Stimulated activated CD8-positive, alpha-beta memory T cell treated with anti-CD3 and anti-CD28 coated beads, Interleukin-4, amount 100 ng/mL, for 4 hours (primary cell): ENCODE data around the gene ZNF562.

Experiments used
- DNase-seq, 2 donors: peaks; one replicate each; pipeline ENCODE4 v3.0.0-alpha.2; 2020; ENCODE audit warnings: low read depth in 2 of 2, low spot score in 1 of 2

The ZNF562 gene

GRCh38 chr19:9645472-9645871, 29.4 kb downstream of the ZNF562 start:
- DNase-seq = no peak

- DNase-seq = no peak
Observed at GRCh38 chr19:9644472-9644871, 30.4 kb downstream of the ZNF562 start.

- no peak for DNase-seq
Observed at GRCh38 chr19:9641810-9642209, 33.1 kb downstream of the ZNF562 start.

GRCh38 chr19:9640956-9641355, 33.9 kb downstream of the ZNF562 start:
- no peak for DNase-seq

- no peak for DNase-seq
Observed at GRCh38 chr19:9636018-9636417, 38.9 kb downstream of the ZNF562 start.

- DNase-seq = no peak
Observed at GRCh38 chr19:9627856-9628255, 47.0 kb downstream of the ZNF562 start.

GRCh38 chr19:9622531-9622930, 52.4 kb downstream of the ZNF562 start:
- no peak for DNase-seq

GRCh38 chr19:9621156-9622037, 53.5 kb downstream of the ZNF562 start, which contains the start of gene ZNF561:
TSS of gene ZNF561 (minus strand) at chr19:9621232. CDS start at chr19:9619456, 1,776 bp downstream.
- DNase-seq = peak; percentile 77 to 81

GRCh38 chr19:9620842-9621155, 54.1 kb downstream of the ZNF562 start:
- no peak for DNase-seq

- no peak for DNase-seq
Observed at GRCh38 chr19:9615844-9616243, 59.1 kb downstream of the ZNF562 start.

- no peak for DNase-seq
Observed at GRCh38 chr19:9610484-9611113, 64.3 kb downstream of the ZNF562 start.

GRCh38 chr19:9608912-9609311, 66.0 kb downstream of the ZNF562 start:
- DNase-seq = no peak

- no peak for DNase-seq
Observed at GRCh38 chr19:9597027-9597426, 77.9 kb downstream of the ZNF562 start.
